Vagina (tissue), 2 donors: ENCODE results near the gene ENTREP3. TPM values are rescaled to one million over a fixed set of nuclear protein-coding genes. Genes with fewer than 3 reads are reported as not detected.

Source experiments
- DNase-seq, 2 donors: peaks; one replicate each; pipeline ENCODE4 v3.0.0-alpha.2; 2017; ENCODE audit errors: extremely low spot score in 2 of 2
- H3K27ac ChIP-seq: fragments of 200-600 bp; sonication (generic); one replicate; pipeline ENCODE4 v1.5.1; 2019
- H3K27me3 ChIP-seq: fragments of 200-600 bp; sonication (generic); one replicate; pipeline ENCODE4 v1.5.1; 2019
- H3K36me3 ChIP-seq, 2 donors: fragments of 200-600 bp; sonication (generic); one replicate each; pipeline ENCODE4 v1.5.1; 2017 to 2019
- H3K4me1 ChIP-seq: fragments of 200-600 bp; sonication (generic); one replicate; pipeline ENCODE4 v1.5.1; 2019
- H3K4me3 ChIP-seq, 2 donors: fragments of 200-600 bp; sonication (generic); 1 replicate in 1 of 2; 2 replicates in 1 of 2; pipeline ENCODE4 v1.5.1; 2016 to 2019
- H3K9me3 ChIP-seq: fragments of 200-600 bp; sonication (generic); one replicate; pipeline ENCODE4 v1.5.1; 2019
- CTCF ChIP-seq, 3 experiments: fragments of 450-650 bp in 2 of 3; fragments of 200-600 bp in 1 of 3; sonication (generic) in 1 of 3; IDR thresholded peaks; one replicate each; pipeline ENCODE4 v1.5.1; 2017 to 2019; ENCODE audit warnings: antibody characterized with exemption in 3 of 3, mild to moderate bottlenecking in 2 of 3, moderate library complexity in 2 of 3
- POLR2A ChIP-seq, 2 donors: fragments of 450-650 bp; IDR thresholded peaks; one replicate each; pipeline ENCODE4 v1.6.1; 2017; ENCODE audit warnings: antibody characterized with exemption in 2 of 2, mild to moderate bottlenecking in 2 of 2, moderate library complexity in 2 of 2
- POLR2AphosphoS5 ChIP-seq, 2 donors: sonication (generic); formaldehyde crosslinking; IDR thresholded peaks; one replicate each; pipeline ENCODE4 v1.9.0; 2017; ENCODE audit warnings: antibody characterized with exemption in 2 of 2, mild to moderate bottlenecking in 2 of 2, low read depth in 1 of 2; ENCODE audit not compliant: insufficient read depth in 1 of 2
- intact Hi-C: fragments of 100-400 bp; cut with DNase I; formaldehyde crosslinking; loops from one replicate; pipeline ENCODE4 v1.15.1; 2023
- total RNA-seq: library from RNA; depleted of rRNA; stranded (reverse); fragments of >200 nt; gene quantifications from one replicate; pipeline ENCODE4 v1.2.3, GENCODE V29; 2016

ENTREP3 gene
- total RNA-seq, 1 donor from 2014 or later = 21.1 TPM

GRCh38 chr1:155256058-155256852 lies 972 bp upstream of the ENTREP3 start:
- intact Hi-C loops = no loop called here
- TF ChIP-seq POLR2A (IDR thresholded peaks at IDR 0.05) (no peak), CTCF (IDR thresholded peaks at IDR 0.05) (no peak), POLR2AphosphoS5 (IDR thresholded peaks at IDR 0.05; ENCODE audit: insufficient read depth in 1 of 2, low read depth in 1 of 2) (no peak)
- Histone ChIP-seq H3K4me3 (peak overlapping the region; percentile 78 to 86), H3K9me3 (no peaks in the 10 kb centered on the region), H3K27me3 (no peaks in the 10 kb centered on the region), H3K27ac (peak overlapping the region; percentile 96), H3K36me3 (peaks cover 0 to 8% of the 10 kb centered on the region in 2 donors), H3K4me1 (peaks cover 39% of the 10 kb centered on the region)
- DNase-seq = no peak

- Histone ChIP-seq H3K9me3 (no peaks in the 10 kb centered on the region), H3K27me3 (no peaks in the 10 kb centered on the region), H3K27ac (peak overlapping the region; percentile 96), H3K4me1 (peaks cover 32% of the 10 kb centered on the region), H3K4me3 (peak overlapping the region; percentile 78 to 86), H3K36me3 (peaks cover 0 to 8% of the 10 kb centered on the region in 2 donors)
- DNase-seq = no peak
- no peak for TF ChIP-seq POLR2AphosphoS5 (IDR thresholded peaks at IDR 0.05; ENCODE audit: insufficient read depth in 1 of 2, low read depth in 1 of 2)
- intact Hi-C loops = loop anchor here (5.0 kb wide), 2 partner anchors 68 to 338 kb away; partner anchors contain the start of gene RUSC1
These were observed 505 bp downstream of the ENTREP3 start for GRCh38 chr1:155254714-155255242.

GRCh38 chr1:155254228-155254713 lies 1.0 kb downstream of the ENTREP3 start:
- Histone ChIP-seq H3K36me3 (peaks cover 0 to 6% of the 10 kb centered on the region in 2 donors), H3K27me3 (no peaks in the 10 kb centered on the region), H3K9me3 (no peaks in the 10 kb centered on the region), H3K4me3 (peak overlapping the region; percentile 78 to 86), H3K4me1 (peaks cover 32% of the 10 kb centered on the region), H3K27ac (peak overlapping the region; percentile 96)
- DNase-seq = no peak
- intact Hi-C loops = loop anchor here (5.0 kb wide), 2 partner anchors 68 to 338 kb away; partner anchors contain the start of gene RUSC1
- no peak for TF ChIP-seq POLR2A (IDR thresholded peaks at IDR 0.05)
- TF ChIP-seq CTCF (IDR thresholded peaks at IDR 0.05) = no peak
- TF ChIP-seq POLR2AphosphoS5 (IDR thresholded peaks at IDR 0.05; ENCODE audit: insufficient read depth in 1 of 2, low read depth in 1 of 2) = no peak

- Histone ChIP-seq H3K9me3 (no peaks in the 10 kb centered on the region), H3K36me3 (peaks cover 0 to 5% of the 10 kb centered on the region in 2 donors), H3K4me3 (peak overlapping the region; percentile 78 to 86), H3K27ac (peak overlapping the region; percentile 96), H3K4me1 (peaks cover 32% of the 10 kb centered on the region), H3K27me3 (no peaks in the 10 kb centered on the region)
- TF ChIP-seq CTCF (IDR thresholded peaks at IDR 0.05) (no peak), POLR2A (IDR thresholded peaks at IDR 0.05) (no peak), POLR2AphosphoS5 (IDR thresholded peaks at IDR 0.05; ENCODE audit: insufficient read depth in 1 of 2, low read depth in 1 of 2) (no peak)
- DNase-seq = no peak
- intact Hi-C loops = loop anchor here (5.0 kb wide), 2 partner anchors 69 to 339 kb away; partner anchors contain the start of gene RUSC1
These were observed 1.5 kb downstream of the ENTREP3 start for GRCh38 chr1:155253797-155254196.

- no peaks in the 10 kb centered on the region for H3K27me3 ChIP-seq
- H3K4me1 ChIP-seq = peaks cover 32% of the 10 kb centered on the region
- H3K9me3 ChIP-seq = no peaks in the 10 kb centered on the region
- TF ChIP-seq POLR2AphosphoS5 (IDR thresholded peaks at IDR 0.05; ENCODE audit: insufficient read depth in 1 of 2, low read depth in 1 of 2) = no peak
- TF ChIP-seq CTCF (IDR thresholded peaks at IDR 0.05) = no peak
- TF ChIP-seq POLR2A (IDR thresholded peaks at IDR 0.05) = no peak
- H3K36me3 ChIP-seq = peaks cover 0 to under 1% of the 10 kb centered on the region in 2 donors
- H3K4me3 ChIP-seq = no peak overlapping the region
- intact Hi-C loops = loop anchor here (5.0 kb wide), 2 partner anchors 69 to 339 kb away; partner anchors contain the start of gene RUSC1
- H3K27ac ChIP-seq = no peak overlapping the region
- no peak for DNase-seq
These were observed 2.1 kb downstream of the ENTREP3 start for GRCh38 chr1:155253208-155253607.
